T47D (cell line): ENCODE data around the gene UPF3B.

Experiments
- DNase-seq, 2 experiments: peaks; one replicate each; pipeline versions ENCODE4 v3.0.0 to v3.0.0-alpha.2; 2011 to 2012; ENCODE audit warnings: low read depth in 1 of 2, low spot score in 1 of 2
- JUND ChIP-seq: IDR thresholded peaks from 2 replicates; pipeline ENCODE4 v1.6.1; 2012; ENCODE audit warnings: low read depth
- in situ Hi-C: cut with HindIII; loops from 2 replicates; pipeline ENCODE4 v1.10.0; 2016; ENCODE audit warnings: low sequenced_read_pairs, low pct_unique_long_range_greater_than_20kb

Gene UPF3B

DNA sequence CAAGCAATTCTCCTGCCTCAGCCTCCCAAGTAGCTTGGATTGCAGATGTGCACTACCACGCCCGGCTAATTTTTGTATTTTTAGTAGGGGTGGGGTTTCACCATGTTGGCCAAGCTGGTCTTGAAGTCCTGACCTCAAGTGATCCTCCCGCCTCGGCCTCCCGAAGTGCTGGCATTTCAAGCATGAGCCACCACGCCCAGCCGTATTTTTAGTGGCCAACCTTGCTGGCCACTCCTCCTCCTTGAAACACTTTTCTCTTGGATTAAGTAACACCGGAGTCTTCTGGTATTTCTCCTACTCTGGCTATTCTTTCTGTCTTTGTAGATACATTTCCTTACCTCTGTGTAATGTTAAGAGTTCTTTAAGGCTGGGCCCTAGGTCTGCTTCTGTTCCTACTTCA is 50.2 kb downstream of the UPF3B start:
- DNase-seq: no peak
- in situ Hi-C loops: no loop called here
- no peak for TF ChIP-seq JUND

- TF ChIP-seq JUND: no peak
- in situ Hi-C loops: no loop called here
- no peak for DNase-seq
Measured at GRCh38 chrX:119801253-119802221, 51.2 kb downstream of the UPF3B start.

DNA sequence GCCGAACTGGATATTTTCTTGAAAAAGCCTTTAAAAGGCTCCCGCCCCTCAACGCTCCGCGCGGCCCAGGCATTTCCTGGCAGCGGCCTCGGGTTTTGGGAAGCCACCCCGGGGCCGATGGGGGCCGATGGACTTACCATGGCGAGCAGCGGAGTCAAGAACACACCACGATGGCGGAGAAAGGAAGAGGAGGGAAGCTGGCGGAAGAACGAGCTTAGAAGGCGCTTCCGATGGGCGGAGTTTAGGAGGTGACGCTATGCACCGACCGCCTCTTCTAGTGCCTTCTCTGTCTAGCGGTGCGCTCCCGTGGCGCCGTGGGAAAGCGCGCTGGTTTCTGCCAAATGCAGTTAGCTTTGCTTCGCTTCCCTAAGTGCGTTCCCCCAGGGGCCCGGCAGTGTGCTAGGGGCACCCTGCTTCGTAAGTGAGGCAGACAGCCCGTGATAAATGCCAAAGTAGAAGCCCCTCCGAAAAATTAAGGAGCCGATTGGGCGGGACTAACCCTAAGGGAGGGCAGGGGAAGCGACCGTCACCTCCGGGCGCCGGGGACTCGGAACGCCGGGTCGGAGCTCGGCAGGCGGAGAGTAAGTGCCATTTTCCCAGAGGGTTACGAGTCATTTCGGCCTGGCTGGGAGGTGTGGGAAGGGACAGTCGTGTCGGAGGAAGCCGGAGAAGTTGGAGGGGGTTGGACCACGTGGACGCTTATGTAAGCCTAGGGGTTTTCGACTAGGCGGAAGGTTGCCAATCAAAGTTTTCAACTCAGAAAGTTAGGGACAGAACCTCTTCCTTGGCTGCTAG is 61.1 kb downstream of the UPF3B start, which contains the start of gene RPL39:
Gene RPL39 (minus strand): TSS at position 194 of the 795 bp plus-strand sequence. CDS start 54 bp downstream, at position 140.
- no peak for TF ChIP-seq JUND
- in situ Hi-C loops: no loop called here
- peak; percentile 18 to 89 for DNase-seq

DNA sequence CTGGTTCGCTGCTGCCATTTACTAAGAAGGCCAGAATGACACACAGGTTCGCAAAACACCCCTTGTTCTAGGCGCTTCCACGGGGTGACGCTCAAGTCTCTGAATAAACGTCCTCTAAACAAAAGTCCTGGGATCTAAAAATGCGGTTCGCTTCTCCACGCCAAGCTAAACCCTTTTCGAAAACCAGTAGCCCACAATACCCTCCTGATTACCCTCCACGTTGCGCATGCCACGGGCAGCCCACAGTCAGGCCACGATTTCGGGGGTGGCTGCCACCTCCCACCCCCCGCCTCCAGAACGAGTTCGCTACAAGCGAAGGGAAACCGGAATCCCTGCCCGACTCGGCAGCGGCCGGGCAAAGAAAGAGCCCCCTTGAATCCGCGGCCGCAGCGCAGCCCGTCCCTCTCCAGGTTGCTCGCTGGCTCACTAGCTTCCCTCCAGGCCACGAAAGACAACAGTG is 61.8 kb downstream of the UPF3B start:
- DNase-seq: peak in 1 of 2 experiments; percentile 51

DNA sequence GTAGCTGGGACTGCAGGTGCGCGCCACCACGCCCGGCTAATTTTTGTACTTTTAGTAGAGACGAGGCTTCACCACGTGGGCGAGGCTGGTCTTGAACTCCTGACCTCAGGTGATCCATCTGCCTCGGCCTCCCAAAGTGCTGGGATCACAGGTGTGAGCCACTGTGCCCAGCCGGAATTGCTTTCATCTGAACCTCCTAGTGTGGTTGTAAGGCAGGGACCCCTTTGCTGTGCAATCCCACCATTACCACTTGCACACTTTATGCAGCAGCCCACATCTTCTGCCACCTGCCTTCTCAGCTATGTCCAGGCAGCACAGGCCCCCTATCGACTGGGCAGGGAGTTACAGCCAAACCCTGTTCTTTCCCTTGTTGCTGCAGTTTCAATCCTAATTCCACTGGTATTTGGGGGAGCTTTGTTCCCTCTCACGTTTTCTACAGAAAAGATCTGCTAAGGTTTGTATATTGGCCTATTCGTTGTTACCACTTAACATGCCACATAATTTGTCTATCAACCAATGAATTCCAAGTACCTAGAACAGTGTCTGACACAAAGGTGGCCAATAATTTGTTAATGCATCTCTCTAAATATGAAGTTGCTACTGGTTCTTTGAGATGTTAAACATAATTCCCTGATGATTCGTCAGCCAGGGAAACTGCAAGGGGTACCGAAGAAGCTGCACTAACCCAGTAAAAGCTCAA is 67.9 kb downstream of the UPF3B start:
- TF ChIP-seq JUND: no peak
- in situ Hi-C loops: no loop called here
- peak in 1 of 2 experiments; percentile 40 for DNase-seq

More for the DNA sequence above, 61.8 kb downstream of the UPF3B start:
- TF ChIP-seq JUND: no peak
- in situ Hi-C loops: no loop called here
